ENCODE results near the gene ARHGAP15.

GRCh38 chr2:143815082-143815481 lies 685.9 kb downstream of the ARHGAP15 start:
- no peak for TF ChIP-seq CTCF (IDR thresholded peaks at IDR 0.05)
- TF ChIP-seq POLR2AphosphoS5 (IDR thresholded peaks at IDR 0.05; ENCODE audit: insufficient read depth in 1 of 2, low read depth in 1 of 2): no peak

Measured in vagina (tissue), 2 donors.